Astrocyte of the spinal cord (primary cell): Measurements from ENCODE around the gene CXCL14.

Source experiments
- DNase-seq: peaks from one replicate; pipeline ENCODE4 v3.0.0; 2011; ENCODE audit warnings: low read depth, low spot score
- H3K4me3 ChIP-seq: 2 replicates; pipeline ENCODE4 v1.5.1; 2011; ENCODE audit warnings: low read depth, mild to moderate bottlenecking, low read length, moderate library complexity
- CTCF ChIP-seq: IDR thresholded peaks from 2 replicates; pipeline ENCODE4 v1.5.1; 2012; ENCODE audit warnings: low read depth, mild to moderate bottlenecking, low read length, inconsistent platforms
- in situ Hi-C: cut with HindIII; loops from 2 replicates; pipeline ENCODE4 v1.10.0; 2017; ENCODE audit warnings: low sequenced_read_pairs

Gene CXCL14

GRCh38 chr5:135560858-135561257 lies 17.9 kb downstream of the CXCL14 start:
- no peak overlapping the region for H3K4me3 ChIP-seq
- in situ Hi-C loops, result loop anchor here (25.0 kb wide), 1 partner anchor 276 kb away; the partner anchor contains the start of gene SLC25A48
- peak; percentile 68 for DNase-seq
- TF ChIP-seq CTCF, result peak; percentile 90

GRCh38 chr5:135559354-135559753 lies 19.4 kb downstream of the CXCL14 start:
- no peak for DNase-seq
- in situ Hi-C loops, result loop anchor here (25.0 kb wide), 1 partner anchor 278 kb away; the partner anchor contains the start of gene SLC25A48
- no peak for TF ChIP-seq CTCF
- H3K4me3 ChIP-seq, result no peak overlapping the region

GRCh38 chr5:135557076-135557838 lies 21.5 kb downstream of the CXCL14 start:
- in situ Hi-C loops, result loop anchor here (25.0 kb wide), 1 partner anchor 280 kb away; the partner anchor contains the start of gene SLC25A48
- TF ChIP-seq CTCF, result no peak
- DNase-seq, result no peak
- no peak overlapping the region for H3K4me3 ChIP-seq

- no peak overlapping the region for H3K4me3 ChIP-seq
- no peak for TF ChIP-seq CTCF
- in situ Hi-C loops, result loop anchor here (25.0 kb wide), 1 partner anchor 281 kb away; the partner anchor contains the start of gene SLC25A48
- DNase-seq, result no peak
Observed at GRCh38 chr5:135556620-135557019, 22.2 kb downstream of the CXCL14 start.

- in situ Hi-C loops, result loop anchor here (25.0 kb wide), 1 partner anchor 282 kb away; the partner anchor contains the start of gene SLC25A48
- no peak for TF ChIP-seq CTCF
- DNase-seq, result no peak
- H3K4me3 ChIP-seq, result no peak overlapping the region
Observed at GRCh38 chr5:135555530-135555929, 23.3 kb downstream of the CXCL14 start.

GRCh38 chr5:135553688-135554462 lies 24.9 kb downstream of the CXCL14 start:
- no peak for DNase-seq
- in situ Hi-C loops, result loop anchor here (5.0 to 25.0 kb wide), 2 partner anchors 97 to 283 kb away; partner anchors contain the start of gene SLC25A48
- H3K4me3 ChIP-seq, result no peak overlapping the region
- TF ChIP-seq CTCF, result peak; percentile 33
